Transverse colon (tissue), 4 donors: ENCODE measurements around the gene WSB2. TPM values are rescaled to one million over a fixed set of nuclear protein-coding genes. Genes with fewer than 3 reads are reported as not detected.

ENCODE experiments used
- DNase-seq: peaks from one replicate; pipeline ENCODE4 v3.0.0-alpha.2; 2019
- H3K27ac ChIP-seq, 4 donors: fragments of 200-600 bp; sonication (generic); 2 replicates each; pipeline ENCODE4 v1.5.1; 2016 to 2018; ENCODE audit warnings: inconsistent platforms in 4 of 4
- H3K27me3 ChIP-seq: fragments of 200-600 bp; sonication (generic); 2 replicates; pipeline ENCODE4 v1.5.1; 2017; ENCODE audit warnings: inconsistent platforms
- H3K36me3 ChIP-seq, 4 donors: fragments of 200-600 bp; sonication (generic); 2 replicates each; pipeline ENCODE4 v1.5.1; 2017 to 2019; ENCODE audit warnings: inconsistent platforms in 4 of 4
- H3K4me1 ChIP-seq, 4 donors: fragments of 200-600 bp; sonication (generic); 2 replicates each; pipeline ENCODE4 v1.5.1; 2017 to 2020; ENCODE audit warnings: inconsistent platforms in 4 of 4
- H3K4me3 ChIP-seq, 4 donors: fragments of 200-600 bp; sonication (generic); 1 replicate in 1 of 4; 2 replicates in 3 of 4; pipeline versions ENCODE4 v1.5.1 to v1.6.1; 2017 to 2019; ENCODE audit warnings: inconsistent platforms in 4 of 4
- H3K9me3 ChIP-seq, 2 donors: fragments of 200-600 bp; sonication (generic); 2 replicates each; pipeline ENCODE4 v1.5.1; 2017 to 2019; ENCODE audit warnings: inconsistent platforms in 2 of 2
- EP300 ChIP-seq: sonication (generic); formaldehyde crosslinking; IDR thresholded peaks from one replicate; pipeline ENCODE4 v1.6.1; 2017; ENCODE audit warnings: antibody characterized with exemption, low read depth
- POLR2A ChIP-seq: fragments of 450-650 bp; IDR thresholded peaks from one replicate; pipeline ENCODE4 v1.6.1; 2016; ENCODE audit warnings: antibody characterized with exemption, mild to moderate bottlenecking, moderate library complexity
- POLR2AphosphoS5 ChIP-seq, 3 donors: sonication (generic); formaldehyde crosslinking; IDR thresholded peaks; one replicate each; pipeline ENCODE4 v1.6.1; 2016; ENCODE audit warnings: antibody characterized with exemption in 3 of 3
- WGBS, 2 donors: methylation state at CpG; one replicate each; pipeline ENCODE4 v1.1.5; 2018; ENCODE audit warnings: low coverage in 1 of 2; 5-methylcytosine and 5-hydroxymethylcytosine counted together
- in situ Hi-C, 4 donors: fragments of 200-750 bp; cut with MboI; loops; one replicate each; pipeline versions ENCODE4 v1.15.0 to v1.15.1; 2017; ENCODE audit warnings: low sequenced_read_pairs in 3 of 4, low pct_ligation_motif_present in 1 of 4, low pct_unique_long_range_greater_than_20kb in 1 of 4
- intact Hi-C: fragments of 100-400 bp; cut with DNase I; formaldehyde crosslinking; loops from one replicate; pipeline ENCODE4 v1.15.1; 2023; ENCODE audit warnings: low total_unique reads
- total RNA-seq, 4 donors: library from RNA; depleted of rRNA; stranded (reverse); fragments of >200 nt; gene quantifications; one replicate each; pipeline ENCODE4 v1.1.0, GENCODE V29; 2016
- TF ChIP-seq, protein P1 (sequence below), 5 experiments: fragments of 200-600 bp in 3 of 5; fragments of 450-650 bp in 2 of 5; sonication (generic) in 3 of 5; IDR thresholded peaks; 1 replicate in 2 of 5; 2 replicates in 3 of 5; pipeline ENCODE4 v1.5.1; 2016 to 2017; ENCODE audit warnings: antibody characterized with exemption in 5 of 5, inconsistent platforms in 3 of 5, mild to moderate bottlenecking in 2 of 5, moderate library complexity in 1 of 5

WSB2 gene
- total RNA-seq, 4 donors from 2014 or later: 110 to 193 (median 130) TPM

DNA sequence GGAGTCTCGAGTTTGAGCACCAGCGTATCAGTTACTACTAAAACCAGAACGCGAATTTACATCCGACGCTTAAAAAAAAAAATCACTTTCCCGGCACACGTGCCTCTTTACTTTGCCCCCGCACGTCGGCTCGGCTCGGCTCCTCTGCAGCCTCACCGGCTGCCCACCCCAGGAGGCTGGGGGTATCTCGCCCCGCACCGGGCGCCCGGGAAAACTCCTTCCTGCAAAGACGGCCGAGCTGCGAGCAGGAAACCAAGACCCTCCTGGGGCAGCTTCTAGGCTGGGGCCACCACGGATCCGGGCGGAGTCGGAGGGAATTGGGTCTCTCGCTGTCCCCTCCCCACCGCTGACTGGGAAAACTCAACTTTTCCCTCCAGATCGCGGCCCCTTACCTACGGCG, 42.2 kb upstream of the WSB2 start:
- peak overlapping the region; percentile 66 to 85 (median 74) for H3K4me3 ChIP-seq
- peaks cover 5 to 44% (median 24%) of the 10 kb centered on the region in 4 donors for H3K4me1 ChIP-seq
- H3K36me3 ChIP-seq: no peaks in the 10 kb centered on the region
- no peaks in the 10 kb centered on the region for H3K27me3 ChIP-seq
- WGBS, 2 donors: 0 to 2% methylated on average over 7 to 32 of the region's 32 CpGs
- peak overlapping the region; percentile 88 to 95 (median 92) for H3K27ac ChIP-seq
- H3K9me3 ChIP-seq: no peaks in the 10 kb centered on the region
- DNase-seq: peak; percentile 31
- intact Hi-C loops (no loop called here), in situ Hi-C loops (no loop called here)
- TF ChIP-seq POLR2A (no peak), POLR2AphosphoS5 (IDR thresholded peaks at IDR 0.05) (no peak), EP300 (no peak)
- TF ChIP-seq, protein P1, sequence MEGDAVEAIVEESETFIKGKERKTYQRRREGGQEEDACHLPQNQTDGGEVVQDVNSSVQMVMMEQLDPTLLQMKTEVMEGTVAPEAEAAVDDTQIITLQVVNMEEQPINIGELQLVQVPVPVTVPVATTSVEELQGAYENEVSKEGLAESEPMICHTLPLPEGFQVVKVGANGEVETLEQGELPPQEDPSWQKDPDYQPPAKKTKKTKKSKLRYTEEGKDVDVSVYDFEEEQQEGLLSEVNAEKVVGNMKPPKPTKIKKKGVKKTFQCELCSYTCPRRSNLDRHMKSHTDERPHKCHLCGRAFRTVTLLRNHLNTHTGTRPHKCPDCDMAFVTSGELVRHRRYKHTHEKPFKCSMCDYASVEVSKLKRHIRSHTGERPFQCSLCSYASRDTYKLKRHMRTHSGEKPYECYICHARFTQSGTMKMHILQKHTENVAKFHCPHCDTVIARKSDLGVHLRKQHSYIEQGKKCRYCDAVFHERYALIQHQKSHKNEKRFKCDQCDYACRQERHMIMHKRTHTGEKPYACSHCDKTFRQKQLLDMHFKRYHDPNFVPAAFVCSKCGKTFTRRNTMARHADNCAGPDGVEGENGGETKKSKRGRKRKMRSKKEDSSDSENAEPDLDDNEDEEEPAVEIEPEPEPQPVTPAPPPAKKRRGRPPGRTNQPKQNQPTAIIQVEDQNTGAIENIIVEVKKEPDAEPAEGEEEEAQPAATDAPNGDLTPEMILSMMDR (IDR thresholded peaks at IDR 0.05): no peak

DNA sequence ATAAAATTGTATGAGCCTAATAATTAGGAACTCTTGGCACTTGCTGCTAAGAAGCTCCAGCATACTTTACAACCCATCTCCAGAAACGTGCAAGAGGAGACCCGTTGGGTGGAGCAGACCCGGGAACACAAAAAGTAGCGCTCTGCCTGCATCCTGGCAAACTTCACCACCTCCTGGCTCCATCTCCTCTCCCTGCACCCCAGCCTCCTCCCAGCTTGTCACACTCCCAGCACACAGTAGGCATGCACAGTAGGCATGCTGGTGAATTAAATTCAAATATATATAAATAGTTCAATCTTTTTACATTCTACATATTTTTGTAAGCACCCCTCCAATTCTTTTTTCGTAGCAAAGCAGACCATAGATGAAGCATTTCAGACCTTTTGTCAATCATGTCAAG, 41.6 kb upstream of the WSB2 start:
- DNase-seq: no peak
- peak overlapping the region in 3 of 4 donors; percentile 66 to 85 (median 77) for H3K4me3 ChIP-seq
- 31 to 46% methylated on average over 3 to 5 of the region's 5 CpGs for WGBS, 2 donors
- H3K4me1 ChIP-seq: peaks cover 5 to 47% (median 26%) of the 10 kb centered on the region in 4 donors
- in situ Hi-C loops (no loop called here), intact Hi-C loops (no loop called here)
- H3K27me3 ChIP-seq: no peaks in the 10 kb centered on the region
- TF ChIP-seq, protein P1 (IDR thresholded peaks at IDR 0.05): no peak
- no peak for TF ChIP-seq POLR2AphosphoS5 (IDR thresholded peaks at IDR 0.05)
- no peak for TF ChIP-seq EP300
- TF ChIP-seq POLR2A: no peak
- H3K27ac ChIP-seq: peak overlapping the region; percentile 88 to 95 (median 92)
- no peaks in the 10 kb centered on the region for H3K9me3 ChIP-seq
- no peaks in the 10 kb centered on the region for H3K36me3 ChIP-seq

GRCh38 chr12:118102070-118102469, 41.1 kb upstream of the WSB2 start:
- intact Hi-C loops: no loop called here
- in situ Hi-C loops: no loop called here
- peak overlapping the region in 1 of 4 donors; percentile 66 for H3K4me3 ChIP-seq
- TF ChIP-seq POLR2A: no peak
- TF ChIP-seq POLR2AphosphoS5 (IDR thresholded peaks at IDR 0.05): peak in 1 of 3 donors; percentile 47
- H3K27me3 ChIP-seq: no peaks in the 10 kb centered on the region
- H3K9me3 ChIP-seq: no peaks in the 10 kb centered on the region
- 57% methylated on average over 6 of the region's 6 CpGs; no CpG with 5 or more reads in 1 of the 2 donors for WGBS, 2 donors
- peak; percentile 35 for DNase-seq
- H3K36me3 ChIP-seq: no peaks in the 10 kb centered on the region
- H3K4me1 ChIP-seq: peaks cover 5 to 48% (median 26%) of the 10 kb centered on the region in 4 donors
- peak overlapping the region in 3 of 4 donors; percentile 23 to 93 (median 88) for H3K27ac ChIP-seq

- no peaks in the 10 kb centered on the region for H3K36me3 ChIP-seq
- no peak for DNase-seq
- peaks cover 5 to 48% (median 26%) of the 10 kb centered on the region in 4 donors for H3K4me1 ChIP-seq
- in situ Hi-C loops (no loop called here), intact Hi-C loops (no loop called here)
- H3K27ac ChIP-seq: no peak overlapping the region
- H3K27me3 ChIP-seq: no peaks in the 10 kb centered on the region
- no peak overlapping the region for H3K4me3 ChIP-seq
- WGBS, 2 donors: 91 to 96% methylated on average over 3 of the region's 3 CpGs
- no peak for TF ChIP-seq EP300
- TF ChIP-seq, protein P1 (IDR thresholded peaks at IDR 0.05): no peak
- TF ChIP-seq POLR2A: no peak
- TF ChIP-seq POLR2AphosphoS5 (IDR thresholded peaks at IDR 0.05): no peak
- H3K9me3 ChIP-seq: no peaks in the 10 kb centered on the region
Observed at GRCh38 chr12:118101051-118101450, 40.1 kb upstream of the WSB2 start.
